H1 (cell line): ENCODE data around the gene TCFL5. TPM values are rescaled to one million over a fixed set of nuclear protein-coding genes. Genes with fewer than 3 reads are reported as not detected.

ENCODE experiments used
- CTCF ChIA-PET: fragments of 300-600 bp; sonication (Branson Sonifier 250); formaldehyde crosslinking; loops from one replicate; lab custom pipeline; 2021; ENCODE audit not compliant: partially characterized antibody; lab: Charles Lee
- POLR2A ChIA-PET: fragments of 300-600 bp; sonication (Branson Sonifier 250); formaldehyde crosslinking; loops from one replicate; lab custom pipeline; 2021; ENCODE audit warnings: inconsistent platforms; ENCODE audit not compliant: partially characterized antibody; lab: Charles Lee
- DNase-seq, 2 experiments: peaks; one replicate each; pipeline versions ENCODE4 v3.0.0 to v3.0.0-alpha.2; 2010 to 2022; ENCODE audit warnings: low spot score in 2 of 2, low read depth in 1 of 2, mixed read lengths in 1 of 2
- FAIRE-seq: peaks from 2 replicates; lab custom pipeline; 2011; peaks lifted over from hg19 to GRCh38; lab: Jason Lieb, UNC
- H2AFZ ChIP-seq: 2 replicates; pipeline ENCODE4 v1.8.1; 2012; ENCODE audit warnings: low read length, inconsistent platforms
- H2AK5ac ChIP-seq: 2 replicates; pipeline ENCODE4 v1.6.1; 2013; ENCODE audit warnings: low read depth, low read length
- H2BK120ac ChIP-seq: replicated peaks from 2 replicates; pipeline ENCODE3; 2013; ENCODE audit warnings: low read depth, low read length, inconsistent platforms
- H2BK12ac ChIP-seq: 2 replicates; pipeline ENCODE4 v1.6.1; 2013; ENCODE audit warnings: low read depth, low read length
- H2BK15ac ChIP-seq: 2 replicates; pipeline ENCODE4 v1.6.1; 2013; ENCODE audit warnings: low read length
- H2BK20ac ChIP-seq: 2 replicates; pipeline ENCODE4 v1.6.1; 2013; ENCODE audit warnings: low read length
- H2BK5ac ChIP-seq: 2 replicates; pipeline ENCODE4 v1.6.1; 2013; ENCODE audit warnings: low read depth, low read length
- H3K14ac ChIP-seq: 2 replicates; pipeline ENCODE4 v1.6.1; 2013; ENCODE audit warnings: inconsistent platforms; ENCODE audit not compliant: insufficient read length
- H3K18ac ChIP-seq: 2 replicates; pipeline ENCODE4 v1.6.1; 2013; ENCODE audit warnings: low read length; ENCODE audit errors: extremely low read depth
- H3K23ac ChIP-seq: 2 replicates; pipeline ENCODE4 v1.6.1; 2013; ENCODE audit warnings: inconsistent platforms; ENCODE audit not compliant: insufficient read length
- H3K23me2 ChIP-seq: 2 replicates; pipeline ENCODE4 v1.6.1; 2013; ENCODE audit warnings: low read depth, low read length
- H3K27ac ChIP-seq: 2 replicates; pipeline ENCODE4 v1.6.1; 2011; ENCODE audit warnings: low read depth, low read length, inconsistent platforms
- H3K27me3 ChIP-seq, 4 experiments: replicated peaks in 1 of 4; 1 replicate in 1 of 4; 2 replicates in 3 of 4; pipeline versions ENCODE4 v1.6.1 to v1.8.1; 2011 to 2013; ENCODE audit warnings: low read length in 3 of 4, mild to moderate bottlenecking in 3 of 4, inconsistent platforms in 2 of 4, mixed read lengths in 2 of 4, moderate library complexity in 1 of 4; ENCODE audit not compliant: control insufficient read depth in 3 of 4, insufficient read depth in 3 of 4; ENCODE audit errors: extremely low read depth in 1 of 4
- H3K36me3 ChIP-seq, 4 experiments: 2 replicates each; pipeline versions ENCODE4 v1.6.1 to v1.8.1; 2011 to 2013; ENCODE audit warnings: mild to moderate bottlenecking in 4 of 4, low read length in 3 of 4, moderate library complexity in 2 of 4, control low read depth in 1 of 4, inconsistent platforms in 1 of 4; ENCODE audit not compliant: insufficient read depth in 4 of 4, control insufficient read depth in 2 of 4
- H3K4ac ChIP-seq: replicated peaks from 2 replicates; pipeline ENCODE3; 2013; ENCODE audit warnings: low read length, low read depth, mixed read lengths, inconsistent platforms; ENCODE audit not compliant: insufficient read length
- H3K4me1 ChIP-seq, 4 experiments: replicated peaks in 1 of 4; 1 replicate in 1 of 4; 2 replicates in 3 of 4; pipeline versions ENCODE4 v1.6.1 to v1.8.1; 2011 to 2013; ENCODE audit warnings: low read length in 3 of 4, inconsistent platforms in 2 of 4, mixed read lengths in 1 of 4; ENCODE audit not compliant: insufficient read depth in 4 of 4, control insufficient read depth in 3 of 4
- H3K4me2 ChIP-seq, 2 experiments: 2 replicates each; pipeline versions ENCODE4 v1.6.1 to v1.8.1; 2011 to 2013; ENCODE audit warnings: low read depth in 2 of 2, low read length in 2 of 2, control low read depth in 1 of 2, inconsistent platforms in 1 of 2, mild to moderate bottlenecking in 1 of 2; ENCODE audit not compliant: insufficient read depth in 1 of 2
- H3K4me3 ChIP-seq, 4 experiments: fragments of 200-600, 300-600 bp in 1 of 4; sonication (generic), shearing (Covaris generic), sonication (Bioruptor Twin) in 1 of 4; 2 replicates each; pipeline versions ENCODE4 v1.5.1 to v1.8.1; 2011 to 2016; ENCODE audit warnings: low read length in 4 of 4, low read depth in 3 of 4, control low read depth in 2 of 4, inconsistent platforms in 2 of 4, mild to moderate bottlenecking in 2 of 4, mixed read lengths in 1 of 4, moderate library complexity in 1 of 4; ENCODE audit not compliant: insufficient read depth in 2 of 4; ENCODE audit errors: extremely low read depth in 1 of 4
- H3K56ac ChIP-seq: replicated peaks from 2 replicates; pipeline ENCODE3; 2013; ENCODE audit warnings: low read depth, mild to moderate bottlenecking, mixed read lengths, low read length, inconsistent platforms; ENCODE audit not compliant: insufficient read length
- H3K79me1 ChIP-seq: 2 replicates; pipeline ENCODE4 v1.6.1; 2013; ENCODE audit warnings: low read depth, low read length, control low read depth
- H3K79me2 ChIP-seq, 2 experiments: 2 replicates each; pipeline versions ENCODE4 v1.6.1 to v1.8.1; 2012 to 2013; ENCODE audit warnings: low read length in 2 of 2, mild to moderate bottlenecking in 2 of 2, inconsistent platforms in 1 of 2; ENCODE audit not compliant: insufficient read depth in 2 of 2, control insufficient read depth in 1 of 2
- H3K9ac ChIP-seq, 4 experiments: replicated peaks in 1 of 4; 1 replicate in 1 of 4; 2 replicates in 3 of 4; pipeline versions ENCODE4 v1.6.1 to v1.8.1; 2011 to 2013; ENCODE audit warnings: low read depth in 3 of 4, low read length in 3 of 4, control low read depth in 2 of 4, mild to moderate bottlenecking in 2 of 4, moderate library complexity in 2 of 4, inconsistent platforms in 1 of 4; ENCODE audit errors: extremely low read depth in 1 of 4
- H3K9me3 ChIP-seq, 2 experiments: 2 replicates each; pipeline versions ENCODE4 v1.6.1 to v1.8.1; 2012 to 2013; ENCODE audit warnings: mild to moderate bottlenecking in 2 of 2, moderate library complexity in 2 of 2, control low read depth in 1 of 2, inconsistent platforms in 1 of 2, low read depth in 1 of 2, low read length in 1 of 2, mixed read lengths in 1 of 2; ENCODE audit not compliant: insufficient read depth in 2 of 2
- H4K20me1 ChIP-seq, 2 experiments: replicated peaks in 1 of 2; 2 replicates each; pipeline versions ENCODE3 to v1.8.1; 2011 to 2013; ENCODE audit warnings: inconsistent platforms in 2 of 2, low read length in 2 of 2, mild to moderate bottlenecking in 1 of 2; ENCODE audit not compliant: insufficient read depth in 2 of 2, control insufficient read depth in 1 of 2
- H4K5ac ChIP-seq: 2 replicates; pipeline ENCODE4 v1.6.1; 2013; ENCODE audit warnings: low read length, low read depth, mixed read lengths, inconsistent platforms; ENCODE audit not compliant: insufficient read length
- H4K8ac ChIP-seq: 2 replicates; pipeline ENCODE4 v1.8.0; 2013; ENCODE audit warnings: mild to moderate bottlenecking, moderate library complexity, low read length, inconsistent platforms; ENCODE audit not compliant: insufficient read depth; ENCODE audit errors: extremely low read depth
- H4K91ac ChIP-seq: replicated peaks from 2 replicates; pipeline ENCODE3; 2013; ENCODE audit warnings: low read length, mixed read lengths, inconsistent platforms; ENCODE audit not compliant: insufficient read length
- BCL11A ChIP-seq, 2 experiments: IDR thresholded peaks; one replicate each; pipeline ENCODE4 v1.6.1; 2011; ENCODE audit warnings: low read depth in 2 of 2, low read length in 2 of 2, mild to moderate bottlenecking in 2 of 2
- KDM4A ChIP-seq: IDR thresholded peaks from one replicate; pipeline ENCODE4 v1.7.1; 2012; ENCODE audit warnings: low read depth, mild to moderate bottlenecking, moderate library complexity, low read length, inconsistent platforms; ENCODE audit not compliant: severe bottlenecking
- POLR2A ChIP-seq, 2 experiments: IDR thresholded peaks; 1 replicate in 1 of 2; 2 replicates in 1 of 2; pipeline ENCODE4 v1.6.1; 2011; ENCODE audit warnings: low read depth in 2 of 2, low read length in 2 of 2, mild to moderate bottlenecking in 2 of 2; ENCODE audit errors: control extremely low read depth in 1 of 2
- RNF2 ChIP-seq: fragments of 200-900, 300-1000 bp; sonication (generic); IDR thresholded peaks from 2 replicates; pipeline ENCODE4 v1.7.1; 2016; ENCODE audit warnings: borderline replicate concordance, low read depth, mild to moderate bottlenecking, antibody characterized with exemption, low read length; ENCODE audit not compliant: poor library complexity, severe bottlenecking; ENCODE audit errors: missing control alignments
- SIRT6 ChIP-seq: IDR thresholded peaks from one replicate; pipeline ENCODE4 v1.7.1; 2012; ENCODE audit warnings: low read length, inconsistent platforms
- WGBS, 2 experiments: shearing (Covaris generic) in 1 of 2; methylation state at CpG; one replicate each; pipeline versions ENCODE4 v1.1.6 to v1.1.7; 2013 to 2015; ENCODE audit warnings: low lambda C conversion rate in 2 of 2, mixed read lengths in 2 of 2, inconsistent platforms in 1 of 2, low coverage in 1 of 2, missing lambda C conversion rate in 1 of 2; ENCODE audit not compliant: insufficient replicate concordance in 2 of 2, insufficient coverage in 1 of 2, insufficient read length in 1 of 2; ENCODE audit errors: extremely low coverage in 1 of 2, missing lambda C conversion rate in 1 of 2; 5-methylcytosine and 5-hydroxymethylcytosine counted together
- polyA plus RNA-seq, 7 experiments: library from polyadenylated mRNA; depleted of rRNA in 3 of 7; stranded (reverse) in 5 of 7; unstranded in 2 of 7; fragments of >200 nt in 5 of 7; fragments of 200-250 nt in 2 of 7; gene quantifications; 1 replicate in 5 of 7; 2 replicates in 1 of 7; 4 replicates in 1 of 7; pipeline versions ENCODE4 v1.2.1 to v1.2.3, GENCODE V29; 2011 to 2013; ENCODE audit warnings: missing spikeins in 2 of 7, mixed read lengths in 2 of 7
- total RNA-seq: library from RNA; stranded (reverse); fragmentation: NEBNext Ultra II Directional; extraction: Animal tissue kit (Norgen Biotek cat#: 25700); gene quantifications from 2 replicates; pipeline ENCODE4 v1.2.1, GENCODE V29; 2021
- TF ChIP-seq, protein P1 (sequence below): IDR thresholded peaks from 2 replicates; pipeline ENCODE4 v1.6.1; 2012; ENCODE audit warnings: low read length, inconsistent platforms

Gene TCFL5
- total and polyA plus RNA-seq, 2 of the 8 experiments (the other 6 are each of a cell fraction or from before 2014, with no cell fraction given): 6.2 to 15.0 TPM

DNA sequence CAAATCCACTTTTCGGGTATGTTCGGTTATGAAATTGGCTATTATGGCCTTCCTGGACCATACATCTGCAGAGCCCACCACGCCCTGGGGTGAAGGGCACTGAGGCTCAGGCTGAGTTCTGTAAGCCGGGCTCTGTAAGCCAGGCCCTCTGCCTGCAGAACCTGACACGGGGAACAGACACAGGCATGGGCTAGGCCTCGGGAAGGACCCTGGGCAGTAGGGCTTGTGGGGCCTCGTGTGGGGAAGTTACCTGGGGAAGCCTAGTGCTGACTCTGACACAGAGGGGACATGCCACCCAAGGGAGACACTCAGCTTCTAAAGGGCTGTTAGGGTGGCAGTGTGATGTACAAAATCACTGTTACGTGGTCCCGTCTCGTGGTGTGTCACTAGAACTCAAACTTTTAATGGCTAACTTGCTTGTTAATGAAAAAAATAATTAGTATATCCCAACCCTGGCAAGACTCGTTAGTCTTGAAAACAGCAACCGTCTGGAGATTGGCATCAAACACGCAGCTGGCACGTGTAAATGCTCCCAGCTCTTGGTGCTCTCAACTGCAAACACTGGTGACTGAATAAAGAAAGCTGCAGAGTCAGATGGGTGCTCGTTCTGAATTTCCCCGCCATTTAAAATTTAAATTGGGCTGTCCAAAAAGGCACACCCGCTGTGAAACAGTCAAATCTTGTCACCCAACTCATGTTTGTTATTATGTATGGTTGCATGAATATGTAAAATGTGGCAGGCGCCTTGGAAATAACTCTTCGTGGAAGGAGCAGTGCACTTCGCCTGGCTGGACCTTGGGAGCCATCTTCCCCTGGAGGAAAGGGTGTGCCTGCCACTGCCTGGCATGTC, 23.6 kb upstream of the TCFL5 start:
- Histone ChIP-seq H2AFZ (no peak overlapping the region), H3K27ac (no peak overlapping the region), H3K23me2 (no peaks in the 10 kb centered on the region), H3K9ac (no peak overlapping the region), H3K4me1 (peaks cover 0 to 19% (median 9%) of the 10 kb centered on the region in 4 experiments; a peak in 5 of 7 replicates), H4K91ac (no peak overlapping the region), H2BK5ac (no peak overlapping the region; the same call in 1 of the 2 replicates), H3K79me2 (no peaks in the 10 kb centered on the region), H3K4me3 (no peak overlapping the region), H3K4me2 (no peak overlapping the region), H2BK15ac (no peak overlapping the region), H4K5ac (no peak overlapping the region), H2BK12ac (no peak overlapping the region), H3K18ac (no peak overlapping the region), H3K36me3 (peaks cover 20 to 35% (median 26%) of the 10 kb centered on the region in 4 experiments), H2AK5ac (no peak overlapping the region), H3K56ac (no peak overlapping the region), H4K8ac (no peak overlapping the region), H3K4ac (no peak overlapping the region), H3K23ac (no peak overlapping the region), H4K20me1 (peaks cover 8 to 12% of the 10 kb centered on the region in 2 experiments), H3K79me1 (peaks cover 3% of the 10 kb centered on the region; the same call in 1 of the 2 replicates), H3K14ac (no peak overlapping the region), H3K27me3 (no peaks in the 10 kb centered on the region), H2BK20ac (no peak overlapping the region), H2BK120ac (no peak overlapping the region), H3K9me3 (peaks cover 0 to 3% of the 10 kb centered on the region in 2 experiments; a peak in 1 of 4 replicates)
- WGBS, 2 experiments: 88% methylated on average over 20 of the region's 20 CpGs; no CpG with 5 or more reads in 1 of the 2 experiments
- DNase-seq (no peak), FAIRE-seq (no peak)
- POLR2A ChIA-PET: interaction anchor here (1.2 to 8.5 kb wide), 7 partner anchors 9 to 100 kb away, joined by 3 to 88 read pairs (median 5); no protein-coding TSS in a partner anchor
- CTCF ChIA-PET: interaction anchor here (0.6 to 2.1 kb wide), 8 partner anchors 10 to 87 kb away, joined by 3 to 7 read pairs (median 4); no protein-coding TSS in a partner anchor
- TF ChIP-seq, protein P1, sequence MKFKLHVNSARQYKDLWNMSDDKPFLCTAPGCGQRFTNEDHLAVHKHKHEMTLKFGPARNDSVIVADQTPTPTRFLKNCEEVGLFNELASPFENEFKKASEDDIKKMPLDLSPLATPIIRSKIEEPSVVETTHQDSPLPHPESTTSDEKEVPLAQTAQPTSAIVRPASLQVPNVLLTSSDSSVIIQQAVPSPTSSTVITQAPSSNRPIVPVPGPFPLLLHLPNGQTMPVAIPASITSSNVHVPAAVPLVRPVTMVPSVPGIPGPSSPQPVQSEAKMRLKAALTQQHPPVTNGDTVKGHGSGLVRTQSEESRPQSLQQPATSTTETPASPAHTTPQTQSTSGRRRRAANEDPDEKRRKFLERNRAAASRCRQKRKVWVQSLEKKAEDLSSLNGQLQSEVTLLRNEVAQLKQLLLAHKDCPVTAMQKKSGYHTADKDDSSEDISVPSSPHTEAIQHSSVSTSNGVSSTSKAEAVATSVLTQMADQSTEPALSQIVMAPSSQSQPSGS: no peak
- TF ChIP-seq POLR2A (IDR thresholded peaks at IDR 0.05; ENCODE audit: control extremely low read depth in 1 of 2, low read depth in 2 of 2, low read length in 2 of 2) (0 out of 3 replicates have a peak, but pooled peaks of 1 of the 2 experiments have one; percentile 3), KDM4A (no peak), BCL11A (IDR thresholded peaks at IDR 0.05; ENCODE audit: low read depth in 2 of 2, low read length in 2 of 2) (no peak), SIRT6 (no peak), RNF2 (no peak)
- TF ChIP-seq, all 59 proteins: peak for 1
